HG03060 (cell line): ENCODE data around the gene SRM.
"Not testable (repeated sequence)": the region's sequence is repeated elsewhere in the genome, so short reads cannot be mapped to it uniquely, and the experiment has no call there.

ENCODE experiments used
- ATAC-seq: cut with Tn5 transposase; IDR thresholded peaks from one replicate; pipeline ENCODE4 v1.9.1; 2021; ENCODE audit warnings: low read depth, moderate number of reproducible peaks; ENCODE audit not compliant: unreplicated experiment

SRM gene

DNA sequence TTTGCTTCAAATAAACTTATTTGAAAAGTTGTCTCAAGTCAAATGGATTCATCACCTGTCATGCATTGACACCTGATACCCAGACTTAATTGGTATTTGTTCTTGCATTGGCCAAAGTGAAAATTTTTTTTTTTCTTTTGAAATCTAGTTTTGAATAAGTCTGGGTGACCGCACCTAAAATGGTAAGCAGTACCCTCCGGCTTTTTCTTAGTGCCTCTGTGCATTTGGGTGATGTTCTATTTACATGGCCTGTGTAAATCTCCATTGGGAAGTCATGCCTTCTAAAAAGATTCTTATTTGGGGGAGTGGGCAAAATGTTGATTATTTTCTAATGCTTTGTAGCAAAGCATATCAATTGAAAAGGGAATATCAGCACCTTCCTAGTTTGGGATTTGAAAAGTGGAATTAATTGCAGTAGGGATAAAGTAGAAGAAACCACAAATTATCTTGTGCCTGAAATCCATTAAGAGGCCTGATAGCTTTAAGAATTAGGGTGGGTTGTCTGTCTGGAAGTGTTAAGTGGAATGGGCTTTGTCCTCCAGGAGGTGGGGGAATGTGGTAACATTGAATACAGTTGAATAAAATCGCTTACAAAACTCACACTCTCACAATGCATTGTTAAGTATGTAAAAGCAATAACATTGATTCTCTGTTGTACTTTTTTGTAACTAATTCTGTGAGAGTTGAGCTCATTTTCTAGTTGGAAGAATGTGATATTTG lies 35.5 kb downstream of the SRM start:
- no peak for ATAC-seq

- no peak for ATAC-seq
Observed at GRCh38 chr1:11023201-11023600, 36.6 kb downstream of the SRM start.

- ATAC-seq: no peak
Observed at GRCh38 chr1:11019971-11020370, 39.8 kb downstream of the SRM start.

GRCh38 chr1:11019358-11019757 lies 40.5 kb downstream of the SRM start:
- ATAC-seq: not testable (repeated sequence)

DNA sequence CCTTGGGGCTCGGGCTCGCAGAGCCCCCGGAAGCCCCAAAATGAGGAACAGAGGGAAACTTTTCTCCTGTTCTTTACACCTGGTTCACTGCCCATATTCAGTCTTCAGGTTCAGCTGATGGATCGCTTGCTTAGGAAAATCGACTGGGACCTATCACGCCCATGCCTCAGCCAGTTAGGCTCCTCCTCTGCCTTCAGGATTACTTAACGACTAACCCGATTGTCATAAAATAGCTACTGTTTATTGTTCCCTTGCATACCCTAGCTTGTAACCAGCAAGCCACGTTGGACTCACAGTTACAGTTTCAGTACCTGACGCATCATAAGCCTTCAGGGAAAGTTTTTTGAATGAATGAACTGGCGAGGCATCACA lies 46.7 kb downstream of the SRM start:
- ATAC-seq: no peak

DNA sequence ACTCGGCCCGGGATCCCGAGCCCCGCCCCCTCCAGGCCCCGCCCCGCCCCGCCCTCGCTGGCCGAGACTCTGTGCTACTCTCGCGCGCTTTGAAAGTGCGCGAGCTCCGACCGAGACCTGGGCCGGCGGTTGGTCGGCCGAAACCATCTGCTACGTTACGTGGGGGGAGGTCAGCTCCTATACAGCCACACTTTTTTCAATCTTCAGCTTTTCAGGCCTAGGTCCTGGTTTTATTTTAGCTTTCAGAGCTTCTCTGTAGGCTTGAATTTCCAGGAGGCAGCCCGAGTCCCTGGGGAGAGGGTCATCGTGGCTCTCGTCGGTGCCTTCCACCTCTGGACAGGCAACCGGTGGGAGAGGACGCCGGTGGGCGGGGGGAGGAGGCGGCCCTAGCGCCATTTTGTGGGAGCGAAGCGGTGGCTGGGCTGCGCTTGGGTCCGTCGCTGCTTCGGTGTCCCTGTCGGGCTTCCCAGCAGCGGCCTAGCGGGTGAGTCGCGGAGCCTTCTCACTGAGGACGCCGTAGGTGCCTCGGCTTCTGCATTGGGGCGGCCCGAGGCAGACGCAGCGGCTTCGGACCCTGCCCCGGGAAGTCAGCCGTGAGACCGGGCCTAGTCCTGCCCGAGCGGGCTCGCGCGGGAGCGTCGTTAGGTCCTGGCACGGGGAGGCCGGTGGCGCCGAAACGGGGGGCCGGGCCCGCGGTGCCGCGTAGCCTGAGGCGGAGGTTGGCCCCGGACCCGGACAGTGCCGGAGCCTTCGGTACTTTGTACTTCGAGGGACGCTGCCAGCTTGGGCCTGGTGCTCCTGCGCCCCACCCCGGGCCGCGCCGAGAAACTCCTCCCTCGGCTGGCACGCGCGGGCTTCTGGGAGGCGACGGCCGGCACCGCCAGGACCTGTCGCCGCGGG lies 47.3 kb downstream of the SRM start, which contains the start of gene TARDBP:
Gene TARDBP (plus strand): TSS at position 395 of the 900 bp plus-strand sequence. CDS start 1,074 bp downstream, outside the sequence.
- ATAC-seq: peak; percentile 82
